ENCODE results near the gene MYOM1.
"Not testable (repeated sequence)": the region's sequence is repeated elsewhere in the genome, so short reads cannot be mapped to it uniquely, and the experiment has no call there.

The MYOM1 gene

GRCh38 chr18:3053081-3053480 is 166.7 kb downstream of the MYOM1 start:
- no peak for TF ChIP-seq CTCF (conservative IDR thresholded peaks at IDR 0.05; ENCODE audit: low read depth, low read length)
- H3K4me3 ChIP-seq (ENCODE audit: low read length), result no peak overlapping the region
- DNase-seq (ENCODE audit: low read depth), result no peak

- DNase-seq (ENCODE audit: low read depth), result no peak
- H3K4me3 ChIP-seq (ENCODE audit: low read length), result no peak overlapping the region
- no peak for TF ChIP-seq CTCF (conservative IDR thresholded peaks at IDR 0.05; ENCODE audit: low read depth, low read length)
These were observed 167.4 kb downstream of the MYOM1 start for GRCh38 chr18:3052411-3052758.

GRCh38 chr18:3051718-3052410 is 167.9 kb downstream of the MYOM1 start:
- TF ChIP-seq CTCF (conservative IDR thresholded peaks at IDR 0.05; ENCODE audit: low read depth, low read length), result no peak
- DNase-seq (ENCODE audit: low read depth), result peak; percentile 82
- no peak overlapping the region for H3K4me3 ChIP-seq (ENCODE audit: low read length)

GRCh38 chr18:3049897-3050454 is 169.8 kb downstream of the MYOM1 start:
- not testable (repeated sequence) for DNase-seq (ENCODE audit: low read depth); H3K4me3 ChIP-seq (ENCODE audit: low read length)

GRCh38 chr18:3048820-3049349 is 170.9 kb downstream of the MYOM1 start:
- no peak overlapping the region for H3K4me3 ChIP-seq (ENCODE audit: low read length)
- no peak for DNase-seq (ENCODE audit: low read depth)
- no peak for TF ChIP-seq CTCF (conservative IDR thresholded peaks at IDR 0.05; ENCODE audit: low read depth, low read length)

GRCh38 chr18:3048121-3048520 is 171.6 kb downstream of the MYOM1 start:
- no peak for TF ChIP-seq CTCF (conservative IDR thresholded peaks at IDR 0.05; ENCODE audit: low read depth, low read length)
- DNase-seq (ENCODE audit: low read depth), result no peak
- no peak overlapping the region for H3K4me3 ChIP-seq (ENCODE audit: low read length)

- no peak for DNase-seq (ENCODE audit: low read depth)
- no peak overlapping the region for H3K4me3 ChIP-seq (ENCODE audit: low read length)
- no peak for TF ChIP-seq CTCF (conservative IDR thresholded peaks at IDR 0.05; ENCODE audit: low read depth, low read length)
These were observed 173.5 kb downstream of the MYOM1 start for GRCh38 chr18:3046216-3046808.

Measured in retinal pigment epithelial cell (primary cell).